SK-N-SH treated with all-trans-retinoic acid at 6 μM for 48 hours (cell line): ENCODE data around the gene METTL5.

Experiments
- ATAC-seq: fragments of 200-7000 bp; cut with Tn5 transposase; 3 replicates; pipeline ENCODE4 v1.9.1; 2020; ENCODE audit warnings: mild to moderate bottlenecking, moderate library complexity
- ARNTL ChIP-seq: fragments of 450-650 bp; formaldehyde crosslinking; IDR thresholded peaks from 2 replicates; pipeline ENCODE4 v1.5.0; 2020; ENCODE audit warnings: low read depth, mild to moderate bottlenecking, moderate library complexity, borderline replicate concordance
- BACH2 ChIP-seq: fragments of 250-450 bp; sonication (Bioruptor Pico); IDR thresholded peaks from 2 replicates; pipeline ENCODE4 v1.9.0; 2021; ENCODE audit warnings: mild to moderate bottlenecking, borderline replicate concordance
- CREB5 ChIP-seq: fragments of 250-450 bp; sonication (Bioruptor Pico); IDR thresholded peaks from 2 replicates; pipeline ENCODE4 v1.5.1; 2020; ENCODE audit warnings: low read depth, mild to moderate bottlenecking, moderate library complexity
- CSDC2 ChIP-seq: fragments of 250-450 bp; sonication (Bioruptor Pico); IDR thresholded peaks from 2 replicates; pipeline ENCODE4 v1.5.0; 2020; ENCODE audit warnings: mild to moderate bottlenecking, moderate library complexity
- CSRNP3 ChIP-seq: fragments of 250-450 bp; sonication (Bioruptor Pico); IDR thresholded peaks from 2 replicates; pipeline ENCODE4 v1.5.1; 2021; ENCODE audit warnings: mild to moderate bottlenecking, moderate library complexity
- GLIS3 ChIP-seq: fragments of 250-450 bp; sonication (Bioruptor Pico); IDR thresholded peaks from 2 replicates; pipeline ENCODE4 v1.5.0; 2020; ENCODE audit warnings: mild to moderate bottlenecking, moderate library complexity
- ISL1 ChIP-seq: fragments of 250-450 bp; sonication (Bioruptor Pico); IDR thresholded peaks from 2 replicates; pipeline ENCODE4 v2.1.2; 2022; ENCODE audit warnings: mild to moderate bottlenecking, moderate library complexity
- OSR1 ChIP-seq: fragments of 250-450 bp; sonication (Bioruptor Pico); IDR thresholded peaks from 2 replicates; pipeline ENCODE4 v1.8.0; 2022; ENCODE audit warnings: moderate library complexity, mild to moderate bottlenecking, inconsistent platforms
- PATZ1 ChIP-seq: fragments of 250-450 bp; sonication (Bioruptor Pico); IDR thresholded peaks from 2 replicates; pipeline ENCODE4 v1.8.0; 2020; ENCODE audit warnings: mild to moderate bottlenecking, moderate library complexity, borderline replicate concordance
- POU6F1 ChIP-seq: fragments of 250-450 bp; sonication (Bioruptor Pico); IDR thresholded peaks from 2 replicates; pipeline ENCODE4 v1.8.0; 2021; ENCODE audit warnings: low read depth, mild to moderate bottlenecking, moderate library complexity, borderline replicate concordance
- PPARA ChIP-seq: fragments of 250-450 bp; sonication (Bioruptor Pico); IDR thresholded peaks from 2 replicates; pipeline ENCODE4 v1.5.0; 2020; ENCODE audit warnings: mild to moderate bottlenecking, borderline replicate concordance
- RARB ChIP-seq: fragments of 250-450 bp; sonication (Bioruptor Pico); IDR thresholded peaks from 2 replicates; pipeline ENCODE4 v1.8.0; 2021; ENCODE audit warnings: mild to moderate bottlenecking, moderate library complexity
- SNAI2 ChIP-seq: fragments of 250-450 bp; sonication (Bioruptor Pico); IDR thresholded peaks from 2 replicates; pipeline ENCODE4 v1.5.0; 2020; ENCODE audit warnings: mild to moderate bottlenecking, moderate library complexity
- TCF4 ChIP-seq: fragments of 250-450 bp; sonication (Bioruptor Pico); IDR thresholded peaks from 2 replicates; pipeline ENCODE4 v1.8.0; 2021; ENCODE audit warnings: mild to moderate bottlenecking, moderate library complexity, borderline replicate concordance
- TOX ChIP-seq: fragments of 250-450 bp; sonication (Bioruptor Pico); IDR thresholded peaks from 2 replicates; pipeline ENCODE4 v1.8.0; 2021; ENCODE audit warnings: mild to moderate bottlenecking, moderate library complexity, borderline replicate concordance
- ZFP3 ChIP-seq: fragments of 250-450 bp; sonication (Bioruptor Pico); IDR thresholded peaks from 2 replicates; pipeline ENCODE4 v1.5.0; 2020; ENCODE audit warnings: mild to moderate bottlenecking, moderate library complexity
- ZNF565 ChIP-seq: fragments of 450-650 bp; formaldehyde crosslinking; conservative IDR thresholded peaks from 2 replicates; pipeline ENCODE4 v1.5.0; 2020; ENCODE audit warnings: low read depth, mild to moderate bottlenecking, moderate library complexity
- ZNF70 ChIP-seq: fragments of 450-650 bp; formaldehyde crosslinking; IDR thresholded peaks from 2 replicates; pipeline ENCODE4 v1.5.0; 2020; ENCODE audit warnings: mild to moderate bottlenecking, moderate library complexity
- ZNF8 ChIP-seq: fragments of 450-650 bp; formaldehyde crosslinking; IDR thresholded peaks from 2 replicates; pipeline ENCODE4 v1.5.0; 2020; ENCODE audit warnings: mild to moderate bottlenecking, moderate library complexity
- TF ChIP-seq, protein P1 (sequence below): fragments of 250-450 bp; sonication (Bioruptor Pico); IDR thresholded peaks from 2 replicates; pipeline ENCODE4 v1.5.0; 2020; ENCODE audit warnings: mild to moderate bottlenecking, moderate library complexity

Gene METTL5

GRCh38 chr2:169771612-169772011 is 53.1 kb downstream of the METTL5 start:
- no peak for ATAC-seq

GRCh38 chr2:169771021-169771420 is 53.7 kb downstream of the METTL5 start:
- TF ChIP-seq ISL1 (CRISPR knock-in tag), result no peak
- no peak for TF ChIP-seq POU6F1 (CRISPR knock-in tag)
- TF ChIP-seq ZFP3 (CRISPR knock-in tag), result no peak
- no peak for TF ChIP-seq PPARA
- no peak for TF ChIP-seq SNAI2 (CRISPR knock-in tag)
- TF ChIP-seq TCF4 (CRISPR knock-in tag), result no peak
- TF ChIP-seq CREB5, result no peak
- TF ChIP-seq ZNF8, result no peak
- no peak for TF ChIP-seq CSRNP3
- no peak for TF ChIP-seq GLIS3 (CRISPR knock-in tag)
- no peak for TF ChIP-seq ZNF565 (CRISPR knock-in tag)
- no peak for TF ChIP-seq ARNTL (CRISPR knock-in tag)
- no peak for TF ChIP-seq OSR1 (CRISPR knock-in tag)
- TF ChIP-seq RARB (CRISPR knock-in tag), result no peak
- TF ChIP-seq CSDC2 (CRISPR knock-in tag), result no peak
- no peak for TF ChIP-seq PATZ1 (CRISPR knock-in tag)
- TF ChIP-seq, protein P1, sequence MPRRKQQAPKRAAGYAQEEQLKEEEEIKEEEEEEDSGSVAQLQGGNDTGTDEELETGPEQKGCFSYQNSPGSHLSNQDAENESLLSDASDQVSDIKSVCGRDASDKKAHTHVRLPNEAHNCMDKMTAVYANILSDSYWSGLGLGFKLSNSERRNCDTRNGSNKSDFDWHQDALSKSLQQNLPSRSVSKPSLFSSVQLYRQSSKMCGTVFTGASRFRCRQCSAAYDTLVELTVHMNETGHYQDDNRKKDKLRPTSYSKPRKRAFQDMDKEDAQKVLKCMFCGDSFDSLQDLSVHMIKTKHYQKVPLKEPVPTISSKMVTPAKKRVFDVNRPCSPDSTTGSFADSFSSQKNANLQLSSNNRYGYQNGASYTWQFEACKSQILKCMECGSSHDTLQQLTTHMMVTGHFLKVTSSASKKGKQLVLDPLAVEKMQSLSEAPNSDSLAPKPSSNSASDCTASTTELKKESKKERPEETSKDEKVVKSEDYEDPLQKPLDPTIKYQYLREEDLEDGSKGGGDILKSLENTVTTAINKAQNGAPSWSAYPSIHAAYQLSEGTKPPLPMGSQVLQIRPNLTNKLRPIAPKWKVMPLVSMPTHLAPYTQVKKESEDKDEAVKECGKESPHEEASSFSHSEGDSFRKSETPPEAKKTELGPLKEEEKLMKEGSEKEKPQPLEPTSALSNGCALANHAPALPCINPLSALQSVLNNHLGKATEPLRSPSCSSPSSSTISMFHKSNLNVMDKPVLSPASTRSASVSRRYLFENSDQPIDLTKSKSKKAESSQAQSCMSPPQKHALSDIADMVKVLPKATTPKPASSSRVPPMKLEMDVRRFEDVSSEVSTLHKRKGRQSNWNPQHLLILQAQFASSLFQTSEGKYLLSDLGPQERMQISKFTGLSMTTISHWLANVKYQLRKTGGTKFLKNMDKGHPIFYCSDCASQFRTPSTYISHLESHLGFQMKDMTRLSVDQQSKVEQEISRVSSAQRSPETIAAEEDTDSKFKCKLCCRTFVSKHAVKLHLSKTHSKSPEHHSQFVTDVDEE (CRISPR knock-in tag), result no peak
- no peak for TF ChIP-seq TOX (CRISPR knock-in tag)
- ATAC-seq, result no peak

More at GRCh38 chr2:169771612-169772011, 53.1 kb downstream of the METTL5 start:
- TF ChIP-seq, protein P1 (CRISPR knock-in tag), result no peak
- no peak for TF ChIP-seq RARB (CRISPR knock-in tag)
- no peak for TF ChIP-seq ZNF70
- no peak for TF ChIP-seq OSR1 (CRISPR knock-in tag)
- TF ChIP-seq CREB5, result no peak
- no peak for TF ChIP-seq BACH2
- no peak for TF ChIP-seq ZNF565 (CRISPR knock-in tag)
- TF ChIP-seq ISL1 (CRISPR knock-in tag), result no peak
- TF ChIP-seq ZFP3 (CRISPR knock-in tag), result no peak
